Gastroesophageal sphincter (tissue), 4 donors: ENCODE results near the gene DUSP6. TPM values are rescaled to one million over a fixed set of nuclear protein-coding genes. Genes with fewer than 3 reads are reported as not detected.

Experiments used
- ATAC-seq: fragments of 150-250 bp; one replicate; pipeline ENCODE4 v1.9.1; 2016; ENCODE audit warnings: mild to moderate bottlenecking, moderate library complexity
- H3K27ac ChIP-seq, 4 donors: fragments of 200-600 bp; sonication (generic) in 3 of 4; 1 replicate in 3 of 4; 2 replicates in 1 of 4; pipeline ENCODE4 v1.5.1; 2016 to 2019
- H3K27me3 ChIP-seq: fragments of 200-600 bp; sonication (generic); one replicate; pipeline ENCODE4 v1.5.1; 2019
- H3K36me3 ChIP-seq, 2 donors: fragments of 200-600 bp; sonication (generic); one replicate each; pipeline ENCODE4 v1.5.1; 2019; ENCODE audit warnings: control low read depth in 1 of 2
- H3K4me1 ChIP-seq, 3 donors: fragments of 200-600 bp; sonication (generic); 1 replicate in 2 of 3; 2 replicates in 1 of 3; pipeline ENCODE4 v1.5.1; 2016 to 2019; ENCODE audit warnings: control low read depth in 2 of 3
- H3K4me3 ChIP-seq, 2 donors: fragments of 200-600 bp; sonication (generic); one replicate each; pipeline ENCODE4 v1.5.1; 2019; ENCODE audit warnings: mild to moderate bottlenecking in 1 of 2, moderate library complexity in 1 of 2
- H3K9me3 ChIP-seq, 3 donors: fragments of 200-600 bp; sonication (generic); one replicate each; pipeline ENCODE4 v1.5.1; 2017 to 2019; ENCODE audit warnings: control low read depth in 2 of 3
- CTCF ChIP-seq, 4 experiments: fragments of 200-600 bp in 2 of 4; fragments of 450-650 bp in 2 of 4; sonication (generic) in 1 of 4; IDR thresholded peaks; one replicate each; pipeline ENCODE4 v1.5.1; 2017 to 2019; ENCODE audit warnings: antibody characterized with exemption in 4 of 4, mild to moderate bottlenecking in 2 of 4, moderate library complexity in 2 of 4
- EP300 ChIP-seq: sonication (generic); formaldehyde crosslinking; IDR thresholded peaks from one replicate; pipeline ENCODE4 v1.6.1; 2017; ENCODE audit warnings: antibody characterized with exemption, mild to moderate bottlenecking
- POLR2A ChIP-seq, 2 donors: fragments of 450-650 bp; IDR thresholded peaks; one replicate each; pipeline ENCODE4 v1.6.1; 2017; ENCODE audit warnings: antibody characterized with exemption in 2 of 2, mild to moderate bottlenecking in 2 of 2, moderate library complexity in 1 of 2
- POLR2AphosphoS5 ChIP-seq: sonication (generic); formaldehyde crosslinking; IDR thresholded peaks from one replicate; pipeline ENCODE4 v1.6.1; 2017; ENCODE audit warnings: antibody characterized with exemption
- WGBS, 2 donors: methylation state at CpG; one replicate each; pipeline ENCODE4 v1.1.5; 2018; ENCODE audit warnings: low coverage in 1 of 2; 5-methylcytosine and 5-hydroxymethylcytosine counted together
- total RNA-seq, 4 donors: library from RNA; depleted of rRNA; stranded (reverse); fragments of >200 nt; gene quantifications; one replicate each; pipeline ENCODE4 v1.1.0, GENCODE V29; 2016

DUSP6 gene
- total RNA-seq, 4 donors from 2014 or later = 52.8 to 73.8 (median 58.5) TPM

- Histone ChIP-seq H3K4me1 (peaks cover 0 to 48% (median 3%) of the 10 kb centered on the region in 3 donors), H3K27me3 (no peaks in the 10 kb centered on the region), H3K27ac (peak overlapping the region in 3 of 4 donors; percentile 99), H3K9me3 (no peaks in the 10 kb centered on the region), H3K36me3 (peaks cover 0 to 10% of the 10 kb centered on the region in 2 donors), H3K4me3 (no peak overlapping the region)
- WGBS, 2 donors = 70 to 84% methylated on average over 4 of the region's 4 CpGs
- TF ChIP-seq POLR2A (IDR thresholded peaks at IDR 0.05) (no peak), CTCF (IDR thresholded peaks at IDR 0.05) (no peak), POLR2AphosphoS5 (no peak), EP300 (no peak)
- ATAC-seq = no peak
Measured at GRCh38 chr12:89356069-89356665, 3.9 kb upstream of the DUSP6 start.

GRCh38 chr12:89355243-89356068, 3.2 kb upstream of the DUSP6 start:
- no peak for ATAC-seq
- WGBS, 2 donors = 58 to 79% methylated on average over 12 to 16 of the region's 18 CpGs
- peak overlapping the region; percentile 94 to 99 (median 99) for H3K27ac ChIP-seq

GRCh38 chr12:89354612-89355067, 2.3 kb upstream of the DUSP6 start:
- Histone ChIP-seq H3K27me3 (no peaks in the 10 kb centered on the region), H3K27ac (peak overlapping the region; percentile 94 to 99 (median 99)), H3K4me1 (peaks cover 0 to 51% (median 3%) of the 10 kb centered on the region in 3 donors), H3K9me3 (no peaks in the 10 kb centered on the region), H3K4me3 (peak overlapping the region; percentile 82 to 86), H3K36me3 (peaks cover 0 to 10% of the 10 kb centered on the region in 2 donors)
- WGBS, 2 donors = 15 to 58% methylated on average over 12 of the region's 17 CpGs
- TF ChIP-seq POLR2A (IDR thresholded peaks at IDR 0.05) = no peak
- TF ChIP-seq POLR2AphosphoS5 = no peak
- no peak for TF ChIP-seq CTCF (IDR thresholded peaks at IDR 0.05)
- no peak for TF ChIP-seq EP300
- no peak for ATAC-seq

More at GRCh38 chr12:89355243-89356068, 3.2 kb upstream of the DUSP6 start:
- TF ChIP-seq POLR2AphosphoS5 = no peak
- TF ChIP-seq CTCF (IDR thresholded peaks at IDR 0.05) = peak in 3 of 4 experiments; percentile 34 to 42 (median 42)
- TF ChIP-seq EP300 = no peak
- H3K27me3 ChIP-seq = no peaks in the 10 kb centered on the region
- no peaks in the 10 kb centered on the region for H3K9me3 ChIP-seq
- peaks cover 0 to 10% of the 10 kb centered on the region in 2 donors for H3K36me3 ChIP-seq
- H3K4me1 ChIP-seq = peaks cover 0 to 47% (median 3%) of the 10 kb centered on the region in 3 donors
- H3K4me3 ChIP-seq = peak overlapping the region; percentile 82 to 86

- no peaks in the 10 kb centered on the region for H3K9me3 ChIP-seq
- peak overlapping the region; percentile 94 to 99 (median 99) for H3K27ac ChIP-seq
- no CpG with 5 or more reads among the region's 74 CpGs for WGBS, 2 donors
- peaks cover 0 to 13% of the 10 kb centered on the region in 2 donors for H3K36me3 ChIP-seq
- peak; percentile 46 for ATAC-seq
- peak; percentile 68 for TF ChIP-seq POLR2AphosphoS5
- peak in 1 of 4 experiments; percentile 17 for TF ChIP-seq CTCF (IDR thresholded peaks at IDR 0.05)
- no peak for TF ChIP-seq EP300
- TF ChIP-seq POLR2A (IDR thresholded peaks at IDR 0.05) = peak in 1 of 2 donors; percentile 35
- no peaks in the 10 kb centered on the region for H3K27me3 ChIP-seq
- peaks cover 0 to 56% (median 3%) of the 10 kb centered on the region in 3 donors for H3K4me1 ChIP-seq
- H3K4me3 ChIP-seq = peak overlapping the region; percentile 82 to 86
Measured at GRCh38 chr12:89353823-89354611, 1.7 kb upstream of the DUSP6 start.
